ENCODE measurements around the gene FOXF2.

Gene FOXF2

GRCh38 chr6:1403851-1404712, 14.7 kb downstream of the FOXF2 start:
- TF ChIP-seq GATA3 (IDR thresholded peaks at IDR 0.05; ENCODE audit: low read depth, low read length): no peak
- no peak for TF ChIP-seq GATA2 (IDR thresholded peaks at IDR 0.05; ENCODE audit: low read depth, low read length)

GRCh38 chr6:1404713-1405098, 15.3 kb downstream of the FOXF2 start:
- no peak for TF ChIP-seq GATA2 (IDR thresholded peaks at IDR 0.05; ENCODE audit: low read depth, low read length)
- no peak for TF ChIP-seq GATA3 (IDR thresholded peaks at IDR 0.05; ENCODE audit: low read depth, low read length)

GRCh38 chr6:1405221-1405620, 15.8 kb downstream of the FOXF2 start:
- TF ChIP-seq GATA3 (IDR thresholded peaks at IDR 0.05; ENCODE audit: low read depth, low read length): no peak
- TF ChIP-seq GATA2 (IDR thresholded peaks at IDR 0.05; ENCODE audit: low read depth, low read length): no peak

DNA sequence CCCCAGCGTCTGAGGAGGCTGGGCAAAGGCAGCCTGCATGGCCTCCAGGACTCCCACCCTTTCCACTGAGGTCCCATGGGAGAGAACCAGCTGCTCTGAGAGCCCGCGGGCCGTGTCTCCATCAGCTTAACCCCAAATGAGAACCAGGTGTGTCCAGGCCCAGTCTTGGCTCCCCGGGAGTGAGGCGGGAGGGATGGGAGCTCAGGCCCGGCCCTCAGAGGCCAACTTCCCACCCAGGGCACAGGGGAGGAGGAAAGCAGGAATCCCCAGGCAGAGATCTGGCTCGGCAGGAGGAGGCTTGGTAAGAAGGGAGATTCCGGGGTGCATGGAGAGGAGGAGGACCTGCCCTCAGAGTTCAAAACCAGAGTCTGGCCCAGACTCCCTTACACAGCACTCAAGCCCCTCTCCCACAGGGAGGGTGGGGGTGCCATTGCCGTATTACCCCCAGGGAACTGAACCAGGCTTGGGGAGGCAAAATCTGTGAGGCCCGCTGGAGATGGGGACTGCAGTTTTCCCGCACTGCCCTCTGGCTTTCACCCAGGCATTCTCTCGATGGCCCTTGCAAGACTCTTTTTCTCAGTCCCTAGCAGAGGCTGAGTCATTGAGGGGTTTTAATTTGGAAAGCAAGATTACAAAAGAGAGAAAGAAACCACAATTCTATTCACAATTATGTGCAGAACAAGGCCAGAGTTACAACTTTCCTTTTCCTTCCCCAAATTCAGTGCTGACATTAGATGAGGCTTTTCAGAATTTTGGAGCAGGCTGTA, 17.1 kb downstream of the FOXF2 start:
- TF ChIP-seq GATA3 (IDR thresholded peaks at IDR 0.05; ENCODE audit: low read depth, low read length): no peak

GRCh38 chr6:1407499-1407990, 18.2 kb downstream of the FOXF2 start:
- no peak for TF ChIP-seq GATA3 (IDR thresholded peaks at IDR 0.05; ENCODE audit: low read depth, low read length)
- TF ChIP-seq GATA2 (IDR thresholded peaks at IDR 0.05; ENCODE audit: low read depth, low read length): no peak

GRCh38 chr6:1409774-1410465, 20.5 kb downstream of the FOXF2 start:
- no peak for TF ChIP-seq GATA2 (IDR thresholded peaks at IDR 0.05; ENCODE audit: low read depth, low read length)
- TF ChIP-seq GATA3 (IDR thresholded peaks at IDR 0.05; ENCODE audit: low read depth, low read length): no peak

GRCh38 chr6:1412901-1413300, 23.5 kb downstream of the FOXF2 start:
- no peak for TF ChIP-seq GATA2 (IDR thresholded peaks at IDR 0.05; ENCODE audit: low read depth, low read length)
- TF ChIP-seq GATA3 (IDR thresholded peaks at IDR 0.05; ENCODE audit: low read depth, low read length): no peak

- no peak for TF ChIP-seq GATA3 (IDR thresholded peaks at IDR 0.05; ENCODE audit: low read depth, low read length)
- no peak for TF ChIP-seq GATA2 (IDR thresholded peaks at IDR 0.05; ENCODE audit: low read depth, low read length)
These were observed 26.2 kb downstream of the FOXF2 start for GRCh38 chr6:1415416-1416063.

DNA sequence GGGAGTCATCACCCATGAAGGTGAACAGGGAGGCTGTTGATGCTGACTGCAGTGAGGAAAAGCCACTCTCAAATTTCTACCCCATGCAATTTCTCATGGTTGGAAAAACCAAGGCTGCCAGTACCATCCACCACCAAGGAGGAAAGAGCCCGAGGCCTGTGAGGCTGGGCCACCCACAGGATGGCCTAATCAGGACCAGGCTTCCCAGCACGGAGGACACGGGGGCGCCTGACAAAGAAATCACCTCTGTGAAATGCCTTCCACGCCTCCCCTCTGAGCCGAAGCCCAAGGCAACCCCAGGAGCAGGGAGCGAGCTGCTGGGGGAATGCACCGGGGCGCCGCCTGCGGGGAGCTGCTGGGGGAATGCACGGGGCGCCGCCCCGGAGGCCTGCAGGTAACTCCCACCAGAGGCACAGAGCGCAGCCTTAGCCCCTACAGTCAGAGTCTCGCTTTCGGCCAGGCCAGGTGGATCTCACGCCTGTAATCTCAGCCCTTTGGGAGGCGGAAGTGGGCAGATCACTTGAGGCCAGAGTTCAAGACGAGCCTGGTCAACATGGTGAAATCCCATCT, 26.9 kb downstream of the FOXF2 start:
- TF ChIP-seq GATA3 (IDR thresholded peaks at IDR 0.05; ENCODE audit: low read depth, low read length): no peak
- no peak for TF ChIP-seq GATA2 (IDR thresholded peaks at IDR 0.05; ENCODE audit: low read depth, low read length)

DNA sequence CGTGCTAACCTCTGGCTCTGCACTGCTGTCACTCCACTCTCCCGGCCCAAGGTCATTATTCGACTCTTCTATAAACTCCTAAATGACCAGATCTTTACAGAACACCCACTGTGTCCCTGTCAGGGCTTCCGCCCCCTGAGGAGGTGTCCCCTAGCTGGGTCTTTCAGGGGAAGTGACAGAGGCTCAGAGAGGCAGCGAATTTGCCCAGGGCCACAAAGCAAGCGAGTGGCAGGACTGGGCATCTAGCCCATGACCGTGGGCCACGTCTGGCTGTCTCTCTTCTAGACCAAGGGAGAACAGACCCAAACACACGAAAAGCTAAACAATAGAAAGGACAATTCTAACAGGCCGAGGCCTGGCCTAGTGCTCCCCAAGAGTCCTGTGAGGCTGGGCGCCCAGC, 27.4 kb downstream of the FOXF2 start:
- TF ChIP-seq GATA3 (IDR thresholded peaks at IDR 0.05; ENCODE audit: low read depth, low read length): no peak

GRCh38 chr6:1417718-1418117, 28.3 kb downstream of the FOXF2 start:
- TF ChIP-seq GATA2 (IDR thresholded peaks at IDR 0.05; ENCODE audit: low read depth, low read length) (no peak), GATA3 (IDR thresholded peaks at IDR 0.05; ENCODE audit: low read depth, low read length) (no peak)

GRCh38 chr6:1418471-1419191, 29.3 kb downstream of the FOXF2 start:
- TF ChIP-seq GATA2 (IDR thresholded peaks at IDR 0.05; ENCODE audit: low read depth, low read length) (no peak), GATA3 (IDR thresholded peaks at IDR 0.05; ENCODE audit: low read depth, low read length) (no peak)

GRCh38 chr6:1420382-1420781, 31.0 kb downstream of the FOXF2 start:
- TF ChIP-seq GATA2 (IDR thresholded peaks at IDR 0.05; ENCODE audit: low read depth, low read length) (no peak), GATA3 (IDR thresholded peaks at IDR 0.05; ENCODE audit: low read depth, low read length) (no peak)

Data from SH-SY5Y (cell line).